ENCODE measurements around the gene RFX2.
"Not testable (repeated sequence)": the region's sequence is repeated elsewhere in the genome, so short reads cannot be mapped to it uniquely, and the experiment has no call there.

The RFX2 gene

DNA sequence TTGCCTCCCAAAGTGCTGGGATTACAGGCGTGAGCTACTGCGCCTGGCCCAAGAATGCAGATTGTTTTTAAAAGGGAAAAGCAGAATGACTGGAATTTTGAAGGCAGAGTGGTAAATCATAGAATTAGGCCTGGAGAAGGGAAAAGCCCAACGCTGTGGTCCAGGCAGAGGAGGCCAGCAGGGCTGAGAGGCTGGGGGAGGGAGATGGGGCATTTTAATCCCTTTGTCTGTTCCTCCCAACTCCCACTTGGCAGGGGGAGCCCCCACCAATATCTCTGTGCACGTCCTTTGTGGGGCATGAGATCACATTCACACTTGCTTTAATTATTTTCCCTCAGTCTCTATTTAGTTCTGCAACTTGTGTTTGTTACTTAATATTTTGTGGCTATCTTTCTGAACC, 77.9 kb downstream of the RFX2 start:
- TF ChIP-seq, protein P1, sequence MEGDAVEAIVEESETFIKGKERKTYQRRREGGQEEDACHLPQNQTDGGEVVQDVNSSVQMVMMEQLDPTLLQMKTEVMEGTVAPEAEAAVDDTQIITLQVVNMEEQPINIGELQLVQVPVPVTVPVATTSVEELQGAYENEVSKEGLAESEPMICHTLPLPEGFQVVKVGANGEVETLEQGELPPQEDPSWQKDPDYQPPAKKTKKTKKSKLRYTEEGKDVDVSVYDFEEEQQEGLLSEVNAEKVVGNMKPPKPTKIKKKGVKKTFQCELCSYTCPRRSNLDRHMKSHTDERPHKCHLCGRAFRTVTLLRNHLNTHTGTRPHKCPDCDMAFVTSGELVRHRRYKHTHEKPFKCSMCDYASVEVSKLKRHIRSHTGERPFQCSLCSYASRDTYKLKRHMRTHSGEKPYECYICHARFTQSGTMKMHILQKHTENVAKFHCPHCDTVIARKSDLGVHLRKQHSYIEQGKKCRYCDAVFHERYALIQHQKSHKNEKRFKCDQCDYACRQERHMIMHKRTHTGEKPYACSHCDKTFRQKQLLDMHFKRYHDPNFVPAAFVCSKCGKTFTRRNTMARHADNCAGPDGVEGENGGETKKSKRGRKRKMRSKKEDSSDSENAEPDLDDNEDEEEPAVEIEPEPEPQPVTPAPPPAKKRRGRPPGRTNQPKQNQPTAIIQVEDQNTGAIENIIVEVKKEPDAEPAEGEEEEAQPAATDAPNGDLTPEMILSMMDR (conservative IDR thresholded peaks at IDR 0.05; ENCODE audit: low read depth, low read length): no peak
- Histone ChIP-seq H3K27ac (no peak overlapping the region), H3K4me3 (IDR thresholded peaks at IDR 0.05; ENCODE audit: insufficient read depth, low read depth, low read length) (no peak overlapping the region), H3K4me1 (ENCODE audit: low read depth, poor library complexity, severe bottlenecking) (no peaks in the 10 kb centered on the region), H3K9ac (no peak overlapping the region), H2AFZ (ENCODE audit: low read depth) (no peak overlapping the region), H4K20me1 (ENCODE audit: insufficient read depth) (no peaks in the 10 kb centered on the region), H3K36me3 (ENCODE audit: insufficient read depth) (no peaks in the 10 kb centered on the region), H3K79me2 (ENCODE audit: insufficient read depth, low read depth) (no peaks in the 10 kb centered on the region), H3K4me2 (no peak overlapping the region), H3K27me3 (ENCODE audit: insufficient read depth, low read depth) (no peaks in the 10 kb centered on the region)

DNA sequence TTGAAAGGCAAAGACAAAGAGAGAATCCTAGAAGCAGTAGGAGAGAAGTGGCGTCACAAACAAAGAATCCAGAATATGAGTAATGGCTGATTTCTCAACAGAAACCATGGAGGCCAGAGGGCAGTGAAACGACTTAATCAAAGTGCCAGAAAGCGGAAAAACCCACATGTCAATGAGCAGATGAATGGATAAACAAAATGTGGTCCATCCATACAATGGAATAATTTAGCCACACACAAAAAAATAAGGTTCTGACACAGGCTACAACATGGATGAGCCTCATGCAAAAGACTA, 80.1 kb downstream of the RFX2 start:
- Histone ChIP-seq H3K79me2 (ENCODE audit: insufficient read depth, low read depth) (no peaks in the 10 kb centered on the region), H3K9ac (no peak overlapping the region), H3K27ac (no peak overlapping the region), H4K20me1 (ENCODE audit: insufficient read depth) (no peaks in the 10 kb centered on the region), H3K36me3 (ENCODE audit: insufficient read depth) (no peaks in the 10 kb centered on the region), H3K4me2 (no peak overlapping the region), H3K4me1 (ENCODE audit: low read depth, poor library complexity, severe bottlenecking) (no peaks in the 10 kb centered on the region), H3K4me3 (IDR thresholded peaks at IDR 0.05; ENCODE audit: insufficient read depth, low read depth, low read length) (no peak overlapping the region), H3K27me3 (ENCODE audit: insufficient read depth, low read depth) (no peaks in the 10 kb centered on the region), H2AFZ (ENCODE audit: low read depth) (no peak overlapping the region)
- TF ChIP-seq, protein P1 (conservative IDR thresholded peaks at IDR 0.05; ENCODE audit: low read depth, low read length): no peak

DNA sequence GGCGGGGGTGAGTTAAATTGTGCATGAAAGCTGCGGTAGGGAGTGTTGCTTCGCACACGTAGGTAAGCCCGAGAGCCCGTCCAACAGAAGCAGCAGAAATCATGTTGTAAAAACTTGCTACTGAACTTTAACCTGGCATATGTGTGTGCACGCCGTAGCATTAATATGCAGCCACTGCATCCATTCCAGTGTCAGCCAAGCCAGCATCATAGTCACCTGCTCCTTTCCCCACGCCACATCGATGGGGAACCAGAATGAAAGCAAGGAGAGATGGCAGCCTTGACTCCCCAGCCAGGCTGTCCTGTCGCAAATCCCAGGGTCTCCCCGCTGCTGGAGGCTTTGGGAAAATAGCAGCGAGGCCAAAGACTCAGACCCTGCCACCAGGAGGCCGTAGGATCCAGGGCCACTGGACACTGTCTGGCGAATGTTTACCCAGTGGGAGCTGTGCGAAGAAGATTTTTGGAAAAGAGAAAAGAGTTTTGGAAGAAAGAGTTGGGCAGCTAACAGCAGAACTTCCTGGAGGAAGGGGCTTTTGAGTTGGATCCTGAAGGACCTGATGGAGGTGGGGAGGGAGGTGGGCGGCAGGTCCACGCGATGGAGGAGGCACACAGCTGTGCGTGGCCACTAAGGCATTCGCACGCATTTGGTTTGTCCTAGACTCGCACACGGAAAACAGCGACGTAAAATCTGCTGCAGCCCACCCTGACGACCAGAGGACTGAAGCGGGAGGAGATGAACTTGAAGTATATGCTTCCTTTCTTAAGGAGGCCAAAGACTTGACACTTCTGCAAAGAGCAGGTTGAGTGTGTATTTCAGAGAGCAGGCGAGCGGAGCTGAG, 83.7 kb downstream of the RFX2 start:
- Histone ChIP-seq H3K27ac (no peak overlapping the region), H3K27me3 (ENCODE audit: insufficient read depth, low read depth) (no peaks in the 10 kb centered on the region), H3K79me2 (ENCODE audit: insufficient read depth, low read depth) (no peaks in the 10 kb centered on the region), H3K4me1 (ENCODE audit: low read depth, poor library complexity, severe bottlenecking) (no peaks in the 10 kb centered on the region), H3K4me3 (IDR thresholded peaks at IDR 0.05; ENCODE audit: insufficient read depth, low read depth, low read length) (no peak overlapping the region), H3K9ac (no peak overlapping the region), H2AFZ (ENCODE audit: low read depth) (no peak overlapping the region), H3K36me3 (ENCODE audit: insufficient read depth) (no peaks in the 10 kb centered on the region), H3K4me2 (no peak overlapping the region), H4K20me1 (ENCODE audit: insufficient read depth) (no peaks in the 10 kb centered on the region)
- TF ChIP-seq, protein P1 (conservative IDR thresholded peaks at IDR 0.05; ENCODE audit: low read depth, low read length): no peak

DNA sequence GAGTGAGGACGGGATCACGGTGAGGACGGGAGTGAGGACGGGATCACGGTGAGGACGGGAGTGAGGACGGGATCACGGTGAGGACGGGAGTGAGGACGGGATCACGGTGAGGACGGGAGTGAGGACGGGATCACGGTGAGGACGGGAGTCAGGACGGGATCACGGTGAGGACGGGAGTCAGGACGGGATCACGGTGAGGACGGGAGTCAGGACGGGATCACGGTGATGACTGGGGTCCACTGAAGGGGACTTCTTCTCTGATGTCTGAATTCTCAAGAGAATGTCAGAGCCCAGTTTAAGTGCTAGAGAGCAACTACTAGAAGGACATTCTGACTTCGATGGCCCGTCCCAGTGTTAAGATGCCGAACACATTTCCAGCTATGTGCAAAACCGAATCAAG, 85.5 kb downstream of the RFX2 start:
- not testable (repeated sequence) for H3K27ac ChIP-seq; H3K4me2 ChIP-seq; H3K4me1 ChIP-seq (ENCODE audit: low read depth, poor library complexity, severe bottlenecking); H3K36me3 ChIP-seq (ENCODE audit: insufficient read depth); H2AFZ ChIP-seq (ENCODE audit: low read depth); H3K27me3 ChIP-seq (ENCODE audit: insufficient read depth, low read depth); H3K79me2 ChIP-seq (ENCODE audit: insufficient read depth, low read depth); H3K4me3 ChIP-seq (IDR thresholded peaks at IDR 0.05; ENCODE audit: insufficient read depth, low read depth, low read length); H3K9ac ChIP-seq; H4K20me1 ChIP-seq (ENCODE audit: insufficient read depth)

DNA sequence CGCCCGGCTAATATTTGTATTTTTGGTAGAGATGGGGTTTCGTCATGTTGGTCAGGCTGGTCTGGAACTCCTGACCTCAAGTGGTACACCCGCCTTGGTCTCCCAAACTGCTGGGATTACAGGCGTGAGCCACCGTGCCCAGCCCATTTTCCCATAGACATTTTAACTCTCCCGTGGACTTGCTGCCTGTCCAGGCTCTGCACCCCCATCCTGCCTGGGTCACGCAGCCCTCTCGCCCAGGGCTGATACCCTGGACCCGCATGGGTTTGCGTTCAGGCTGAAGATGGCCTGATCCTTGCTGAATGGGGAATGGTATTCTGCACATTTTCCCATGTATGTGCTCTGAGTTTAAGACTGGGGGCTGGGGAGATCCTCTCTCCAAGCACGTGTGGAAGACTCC, 86.4 kb downstream of the RFX2 start:
- no peaks in the 10 kb centered on the region for H3K27me3 ChIP-seq (ENCODE audit: insufficient read depth, low read depth)
- H3K4me1 ChIP-seq (ENCODE audit: low read depth, poor library complexity, severe bottlenecking): no peaks in the 10 kb centered on the region
- H3K36me3 ChIP-seq (ENCODE audit: insufficient read depth): no peaks in the 10 kb centered on the region
- TF ChIP-seq, protein P1 (conservative IDR thresholded peaks at IDR 0.05; ENCODE audit: low read depth, low read length): no peak
- H3K4me3 ChIP-seq (IDR thresholded peaks at IDR 0.05; ENCODE audit: insufficient read depth, low read depth, low read length): no peak overlapping the region
- no peaks in the 10 kb centered on the region for H4K20me1 ChIP-seq (ENCODE audit: insufficient read depth)
- no peaks in the 10 kb centered on the region for H3K79me2 ChIP-seq (ENCODE audit: insufficient read depth, low read depth)
- no peak overlapping the region for H3K27ac ChIP-seq
- no peak overlapping the region for H3K4me2 ChIP-seq
- no peak overlapping the region for H2AFZ ChIP-seq (ENCODE audit: low read depth)
- H3K9ac ChIP-seq: no peak overlapping the region

Measured in KMS-11 (cell line).